Esophagus muscularis mucosa (tissue), 4 donors: ENCODE data around the gene MTA3.

Experiments
- CTCF ChIP-seq, 3 experiments: fragments of 200-600 bp in 2 of 3; fragments of 450-650 bp in 1 of 3; sonication (generic) in 2 of 3; IDR thresholded peaks; one replicate each; pipeline ENCODE4 v1.5.1; 2017 to 2019; ENCODE audit warnings: antibody characterized with exemption in 3 of 3, mild to moderate bottlenecking in 2 of 3, moderate library complexity in 1 of 3
- EP300 ChIP-seq: sonication (generic); formaldehyde crosslinking; IDR thresholded peaks from one replicate; pipeline ENCODE4 v1.6.1; 2017; ENCODE audit warnings: antibody characterized with exemption
- POLR2A ChIP-seq: fragments of 450-650 bp; IDR thresholded peaks from one replicate; pipeline ENCODE4 v1.6.1; 2017; ENCODE audit warnings: antibody characterized with exemption, moderate library complexity, mild to moderate bottlenecking, low read depth

GRCh38 chr2:42804338-42804737, 235.9 kb downstream of the MTA3 start:
- no peak for TF ChIP-seq CTCF (IDR thresholded peaks at IDR 0.05)
- no peak for TF ChIP-seq EP300
- no peak for TF ChIP-seq POLR2A
